MM.1S (cell line): Measurements from ENCODE around the gene CHST6.
A peak's percentile ranks its signal among the peaks of the same experiment; 100 is the strongest.

ENCODE experiments used
- EZH2 ChIP-seq: fragments of 300-600 bp; sonication (generic); optimal IDR thresholded peaks from 2 replicates; pipeline ENCODE3; 2017; ENCODE audit warnings: low read depth, mild to moderate bottlenecking, antibody characterized with exemption, low read length, mixed read lengths
- EZH2phosphoT487 ChIP-seq: fragments of 300-600 bp; sonication (generic); IDR thresholded peaks from 2 replicates; pipeline ENCODE4 v1.6.1; 2018; ENCODE audit warnings: antibody characterized with exemption, low read length
- TF ChIP-seq, protein P1 (sequence below): fragments of 300-600 bp; sonication (generic); IDR thresholded peaks from 2 replicates; pipeline ENCODE4 v1.5.1; 2016; ENCODE audit warnings: antibody characterized with exemption, low read length, mixed read lengths

DNA sequence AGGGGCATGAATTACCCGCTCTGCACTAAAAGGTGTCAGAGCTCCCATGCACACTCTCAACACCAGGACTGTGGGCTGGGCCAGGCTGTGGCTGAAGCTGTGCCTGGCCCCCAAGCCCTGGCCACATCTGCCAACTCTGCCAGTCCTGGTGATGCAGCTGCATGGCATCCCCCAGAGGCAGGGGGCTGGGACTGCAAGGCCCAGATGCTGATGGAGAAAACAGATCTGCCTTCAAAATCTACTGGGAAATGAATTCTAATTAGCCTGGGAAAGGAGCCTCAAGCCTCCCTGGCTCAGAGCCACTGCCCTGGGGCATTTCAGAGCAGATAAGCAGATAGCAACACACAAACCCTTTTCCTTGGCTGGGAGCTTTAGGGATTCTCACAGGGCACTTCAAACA is 3.4 kb downstream of the CHST6 start:
- TF ChIP-seq, protein P1, sequence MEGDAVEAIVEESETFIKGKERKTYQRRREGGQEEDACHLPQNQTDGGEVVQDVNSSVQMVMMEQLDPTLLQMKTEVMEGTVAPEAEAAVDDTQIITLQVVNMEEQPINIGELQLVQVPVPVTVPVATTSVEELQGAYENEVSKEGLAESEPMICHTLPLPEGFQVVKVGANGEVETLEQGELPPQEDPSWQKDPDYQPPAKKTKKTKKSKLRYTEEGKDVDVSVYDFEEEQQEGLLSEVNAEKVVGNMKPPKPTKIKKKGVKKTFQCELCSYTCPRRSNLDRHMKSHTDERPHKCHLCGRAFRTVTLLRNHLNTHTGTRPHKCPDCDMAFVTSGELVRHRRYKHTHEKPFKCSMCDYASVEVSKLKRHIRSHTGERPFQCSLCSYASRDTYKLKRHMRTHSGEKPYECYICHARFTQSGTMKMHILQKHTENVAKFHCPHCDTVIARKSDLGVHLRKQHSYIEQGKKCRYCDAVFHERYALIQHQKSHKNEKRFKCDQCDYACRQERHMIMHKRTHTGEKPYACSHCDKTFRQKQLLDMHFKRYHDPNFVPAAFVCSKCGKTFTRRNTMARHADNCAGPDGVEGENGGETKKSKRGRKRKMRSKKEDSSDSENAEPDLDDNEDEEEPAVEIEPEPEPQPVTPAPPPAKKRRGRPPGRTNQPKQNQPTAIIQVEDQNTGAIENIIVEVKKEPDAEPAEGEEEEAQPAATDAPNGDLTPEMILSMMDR, result peak; percentile 8; the same call in 1 of the 2 replicates
- TF ChIP-seq EZH2, result no peak
- TF ChIP-seq EZH2phosphoT487, result no peak
